ENCODE data around the gene TAC1. TPM values are rescaled to one million over a fixed set of nuclear protein-coding genes. Genes with fewer than 3 reads are reported as not detected.
"Not testable (repeated sequence)": the region's sequence is repeated elsewhere in the genome, so short reads cannot be mapped to it uniquely, and the experiment has no call there.

The TAC1 gene, protein sequence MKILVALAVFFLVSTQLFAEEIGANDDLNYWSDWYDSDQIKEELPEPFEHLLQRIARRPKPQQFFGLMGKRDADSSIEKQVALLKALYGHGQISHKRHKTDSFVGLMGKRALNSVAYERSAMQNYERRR
- not detected for total RNA-seq

DNA sequence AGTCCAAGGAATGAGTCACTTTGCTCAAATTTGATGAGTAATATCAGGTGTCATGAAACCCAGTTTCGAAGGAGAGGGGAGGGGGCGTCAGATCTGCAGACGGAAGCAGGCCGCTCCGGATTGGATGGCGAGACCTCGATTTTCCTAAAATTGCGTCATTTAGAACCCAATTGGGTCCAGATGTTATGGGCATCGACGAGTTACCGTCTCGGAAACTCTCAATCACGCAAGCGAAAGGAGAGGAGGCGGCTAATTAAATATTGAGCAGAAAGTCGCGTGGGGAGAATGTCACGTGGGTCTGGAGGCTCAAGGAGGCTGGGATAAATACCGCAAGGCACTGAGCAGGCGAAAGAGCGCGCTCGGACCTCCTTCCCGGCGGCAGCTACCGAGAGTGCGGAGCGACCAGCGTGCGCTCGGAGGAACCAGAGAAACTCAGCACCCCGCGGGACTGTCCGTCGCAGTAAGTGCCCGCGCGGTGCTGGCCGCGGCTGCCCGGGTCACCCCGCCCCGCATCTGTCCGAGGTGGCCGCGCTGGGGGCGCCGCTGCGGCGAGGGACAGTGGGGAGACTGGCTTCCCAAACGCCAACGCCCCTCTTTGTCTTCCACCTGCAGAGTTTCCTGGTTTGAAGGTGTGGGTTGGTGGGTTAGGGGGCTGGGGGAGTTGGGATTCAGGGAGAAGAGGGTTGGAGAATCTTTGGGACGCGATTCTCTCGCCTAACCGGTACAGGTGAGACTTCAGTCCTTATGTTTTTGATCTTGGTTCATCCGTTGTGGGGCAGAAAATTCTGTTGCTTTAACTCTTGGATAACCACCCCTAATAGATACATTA is at the start of gene TAC1:
TSS of gene TAC1 (plus strand) at position 351 of the 829 bp plus-strand sequence. CDS start 527 bp downstream, outside the sequence.
- ATAC-seq (no peak), DNase-seq (ENCODE audit: low spot score) (no peak)

DNA sequence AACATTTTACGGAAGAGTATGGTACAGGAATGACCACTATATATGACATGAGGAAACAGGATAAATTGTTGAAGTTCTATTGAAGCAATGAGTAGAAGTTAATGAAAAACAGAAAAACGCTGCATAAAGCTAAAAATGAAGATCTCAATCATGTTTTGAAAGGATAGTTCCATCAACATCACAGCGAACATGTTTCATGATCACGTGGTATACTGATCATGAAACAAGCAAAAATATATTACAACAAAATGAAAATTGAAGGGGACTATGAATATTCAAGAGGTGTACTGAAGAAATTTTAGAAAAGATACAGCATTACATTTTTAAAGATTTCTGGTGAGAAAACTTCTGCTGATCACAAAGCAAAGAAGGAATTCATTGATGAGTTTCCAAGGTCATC is 45.9 kb upstream of the TAC1 start:
- no peak for ATAC-seq
- DNase-seq (ENCODE audit: low spot score) = no peak

- no peak for ATAC-seq
These were observed 38.3 kb upstream of the TAC1 start for GRCh38 chr7:97693586-97693985.

DNA sequence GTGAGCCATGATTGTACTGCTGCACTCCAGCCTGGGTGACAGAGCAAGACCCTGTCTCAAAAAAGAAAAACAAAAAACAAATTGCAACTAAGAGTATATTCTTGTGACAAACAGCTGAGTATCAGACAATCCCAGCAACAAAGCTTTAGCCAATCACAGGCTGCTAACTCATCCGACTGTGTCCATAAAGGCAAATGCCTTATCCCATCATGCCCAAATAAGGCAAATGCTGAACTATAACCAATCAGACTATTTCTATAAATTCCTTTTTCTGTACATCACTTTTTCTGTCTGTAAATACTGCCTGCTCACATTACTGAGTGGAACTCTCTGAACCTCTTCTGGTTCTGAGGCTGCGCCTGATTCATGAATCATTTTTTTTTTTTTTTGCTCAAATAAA is 37.5 kb upstream of the TAC1 start:
- DNase-seq (ENCODE audit: low spot score) (no peak), ATAC-seq (no peak)

More at GRCh38 chr7:97693586-97693985, 38.3 kb upstream of the TAC1 start:
- DNase-seq (ENCODE audit: low spot score) = no peak

GRCh38 chr7:97697396-97697795 is 34.5 kb upstream of the TAC1 start:
- no peak for ATAC-seq
- DNase-seq (ENCODE audit: low spot score) = no peak

DNA sequence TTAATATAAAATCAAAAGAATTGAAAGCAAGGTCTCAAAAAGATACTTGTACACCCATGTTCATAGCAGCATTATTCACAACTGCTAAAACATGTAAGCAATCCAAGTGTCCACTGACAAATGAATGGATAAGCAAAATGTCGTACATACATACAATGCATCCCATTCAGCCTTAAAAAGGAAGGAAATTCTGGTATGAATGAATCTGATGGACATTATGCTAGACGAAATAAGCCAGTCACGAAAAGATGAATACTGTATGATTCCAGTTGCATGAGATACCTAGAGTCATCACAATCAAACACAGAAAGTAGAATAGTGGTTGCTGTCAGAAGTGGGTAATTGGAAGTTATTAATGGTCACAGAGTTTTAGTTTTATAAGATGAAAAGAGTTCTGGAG is 9.5 kb upstream of the TAC1 start:
- DNase-seq (ENCODE audit: low spot score) = no peak
- ATAC-seq = no peak

DNA sequence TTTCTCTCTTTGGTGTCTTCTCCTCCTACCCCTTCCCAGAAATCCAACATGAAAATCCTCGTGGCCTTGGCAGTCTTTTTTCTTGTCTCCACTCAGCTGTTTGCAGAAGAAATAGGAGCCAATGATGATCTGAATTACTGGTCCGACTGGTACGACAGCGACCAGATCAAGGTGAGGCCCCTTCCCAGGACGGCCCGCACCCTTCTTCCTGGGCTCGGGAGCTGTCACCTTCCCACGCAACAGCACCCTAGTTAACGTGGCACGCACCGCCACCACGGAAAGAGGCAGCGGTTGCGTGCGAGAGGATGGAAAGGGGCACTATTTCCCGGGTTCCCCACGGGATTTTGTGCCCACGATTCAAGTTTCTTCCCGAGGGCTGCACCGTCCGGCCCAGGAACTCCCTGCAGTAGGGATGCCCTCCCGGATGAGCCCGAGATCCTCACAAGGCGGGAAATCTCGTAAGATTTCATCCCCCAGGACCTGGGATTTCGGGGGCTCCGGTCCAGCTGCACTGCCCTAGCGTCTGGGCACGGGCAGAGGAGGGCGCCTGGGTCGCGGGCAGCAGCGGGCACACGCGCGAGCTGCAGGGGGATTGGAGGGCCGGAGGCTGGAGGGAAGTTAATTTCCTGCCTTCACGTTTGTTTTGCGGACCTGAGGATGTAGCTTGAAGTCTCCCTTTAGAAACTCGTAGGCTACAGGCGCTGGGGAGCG is 834 bp downstream of the TAC1 start:
- no peak for DNase-seq (ENCODE audit: low spot score)
- no peak for ATAC-seq

DNA sequence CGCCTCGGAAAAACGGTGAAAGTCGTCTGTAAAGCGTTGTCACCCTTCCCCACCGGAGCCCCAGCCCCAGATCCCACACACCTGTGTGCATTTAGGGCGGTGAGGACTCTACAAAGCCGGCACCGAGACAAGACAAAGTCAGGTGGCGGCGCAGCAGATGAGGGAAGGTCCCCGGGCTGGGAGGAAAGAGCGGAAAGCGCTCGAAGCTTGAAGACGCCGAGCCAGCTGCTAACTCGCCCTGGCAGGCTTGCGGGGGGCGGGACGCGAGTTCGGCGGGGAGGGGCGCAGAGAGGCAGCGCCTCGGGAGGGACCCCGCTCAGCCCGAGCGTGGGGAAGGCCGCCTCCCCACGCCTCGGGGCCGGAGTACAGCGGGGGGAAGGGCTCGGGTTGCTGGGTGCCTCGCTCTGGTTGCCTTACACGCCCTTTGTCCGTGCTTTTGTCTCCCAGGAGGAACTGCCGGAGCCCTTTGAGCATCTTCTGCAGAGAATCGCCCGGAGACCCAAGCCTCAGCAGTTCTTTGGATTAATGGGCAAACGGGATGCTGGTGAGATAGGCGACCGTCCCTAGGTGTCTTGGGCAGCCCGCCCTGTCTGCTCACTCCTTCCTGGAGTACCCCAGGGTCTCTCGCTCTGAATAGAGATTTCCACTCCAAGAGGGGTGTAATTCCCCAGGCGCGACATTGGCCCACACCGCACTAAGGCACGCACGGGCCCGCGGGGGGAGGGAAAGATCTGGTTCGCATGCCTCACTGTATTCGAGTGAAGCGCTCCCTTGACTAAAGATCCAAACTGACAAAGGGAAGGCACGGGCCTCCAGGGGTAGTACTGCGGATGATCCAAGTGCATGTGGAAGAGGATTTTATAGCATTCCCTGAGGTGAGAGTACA is 1.6 kb downstream of the TAC1 start:
- DNase-seq (ENCODE audit: low spot score) (no peak), ATAC-seq (no peak)

DNA sequence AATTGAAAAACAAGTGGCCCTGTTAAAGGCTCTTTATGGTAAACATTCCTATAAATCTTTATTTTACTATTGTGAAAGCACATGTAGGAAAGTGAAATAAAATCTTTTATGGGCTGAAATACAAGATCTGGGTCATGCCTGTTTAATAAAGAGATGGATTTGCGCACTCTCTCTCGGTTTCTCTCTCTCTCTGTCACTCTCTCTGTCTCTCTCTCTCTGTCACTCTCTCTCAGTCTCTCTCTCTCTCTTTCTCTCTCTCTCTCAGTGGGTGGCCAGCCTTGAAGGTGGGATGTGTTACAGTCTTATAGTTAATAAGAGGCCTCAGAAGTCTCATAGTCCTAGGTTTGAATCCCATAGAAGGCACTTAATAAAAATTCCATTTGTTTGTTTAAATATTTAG is 2.4 kb downstream of the TAC1 start:
- DNase-seq (ENCODE audit: low spot score) (no peak), ATAC-seq (no peak)

GRCh38 chr7:97735075-97735474 is 3.2 kb downstream of the TAC1 start:
- DNase-seq (ENCODE audit: low spot score) = no peak

DNA sequence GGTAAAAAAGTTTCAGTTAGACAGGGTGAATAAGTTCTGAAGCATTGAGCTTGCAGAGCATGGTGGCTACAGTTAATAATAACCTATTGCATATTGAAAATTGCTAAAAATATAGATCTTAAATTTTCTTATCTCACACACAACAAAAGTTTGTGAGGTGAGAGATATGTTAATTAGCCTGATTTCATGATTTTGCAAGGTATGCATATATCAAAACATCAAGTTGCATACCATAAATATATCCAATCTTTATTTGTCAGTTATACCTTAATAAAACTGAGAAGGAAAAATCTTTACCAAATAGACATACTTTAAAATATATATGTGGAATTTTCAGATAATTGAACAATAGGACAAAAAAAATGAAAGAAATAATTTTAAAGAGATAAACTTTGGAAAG is 16.6 kb downstream of the TAC1 start:
- DNase-seq (ENCODE audit: low spot score) (no peak), ATAC-seq (no peak)

More at GRCh38 chr7:97735075-97735474, 3.2 kb downstream of the TAC1 start:
- ATAC-seq = no peak

- ATAC-seq (no peak), DNase-seq (ENCODE audit: low spot score) (no peak)
These were observed 19.7 kb downstream of the TAC1 start for GRCh38 chr7:97751566-97751965.

- ATAC-seq (no peak), DNase-seq (ENCODE audit: low spot score) (no peak)
These were observed 20.3 kb downstream of the TAC1 start for GRCh38 chr7:97752215-97752614.

- DNase-seq (ENCODE audit: low spot score) (no peak), ATAC-seq (no peak)
These were observed 25.9 kb downstream of the TAC1 start for GRCh38 chr7:97757824-97758223.

DNA sequence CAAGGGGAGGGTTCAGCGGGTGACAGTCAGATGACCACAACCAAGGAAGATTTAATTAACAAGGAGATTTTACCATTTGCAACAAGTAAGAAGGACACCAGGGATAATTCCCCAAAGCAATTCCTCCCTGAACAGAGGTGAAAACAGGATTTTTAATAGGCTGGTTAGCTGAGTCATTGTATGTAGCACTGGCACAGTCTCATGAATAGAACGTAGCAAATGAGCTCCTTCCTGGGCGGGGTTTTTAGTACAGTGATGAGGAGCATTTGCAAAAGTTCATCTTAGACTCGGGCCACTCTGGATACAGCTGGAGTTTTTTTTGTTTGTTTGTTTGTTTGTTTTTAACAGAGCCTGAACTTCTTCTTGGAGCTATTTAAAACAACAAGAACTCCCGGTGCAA is 39.0 kb downstream of the TAC1 start:
- ATAC-seq = no peak
- no peak for DNase-seq (ENCODE audit: low spot score)

DNA sequence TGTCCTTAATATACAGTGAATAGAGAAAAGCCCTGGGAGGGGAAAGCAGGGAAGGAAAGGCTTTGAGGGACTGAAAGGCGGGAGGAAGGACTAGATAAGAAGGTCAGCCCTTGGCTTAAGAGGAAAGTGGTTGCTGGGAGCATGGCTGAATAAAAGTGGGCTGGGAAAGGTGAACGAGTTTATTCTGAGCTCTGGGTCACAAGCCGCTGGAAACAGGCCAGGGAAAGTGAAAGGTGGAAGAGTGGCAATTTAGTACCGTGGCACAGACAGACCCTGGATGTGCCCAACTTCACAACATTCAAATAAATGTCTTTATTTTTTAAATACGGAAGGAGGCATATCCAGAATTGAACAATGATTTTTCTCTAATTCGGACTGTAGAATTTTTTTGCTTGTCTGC is 39.7 kb downstream of the TAC1 start:
- DNase-seq (ENCODE audit: low spot score) = no peak
- no peak for ATAC-seq

DNA sequence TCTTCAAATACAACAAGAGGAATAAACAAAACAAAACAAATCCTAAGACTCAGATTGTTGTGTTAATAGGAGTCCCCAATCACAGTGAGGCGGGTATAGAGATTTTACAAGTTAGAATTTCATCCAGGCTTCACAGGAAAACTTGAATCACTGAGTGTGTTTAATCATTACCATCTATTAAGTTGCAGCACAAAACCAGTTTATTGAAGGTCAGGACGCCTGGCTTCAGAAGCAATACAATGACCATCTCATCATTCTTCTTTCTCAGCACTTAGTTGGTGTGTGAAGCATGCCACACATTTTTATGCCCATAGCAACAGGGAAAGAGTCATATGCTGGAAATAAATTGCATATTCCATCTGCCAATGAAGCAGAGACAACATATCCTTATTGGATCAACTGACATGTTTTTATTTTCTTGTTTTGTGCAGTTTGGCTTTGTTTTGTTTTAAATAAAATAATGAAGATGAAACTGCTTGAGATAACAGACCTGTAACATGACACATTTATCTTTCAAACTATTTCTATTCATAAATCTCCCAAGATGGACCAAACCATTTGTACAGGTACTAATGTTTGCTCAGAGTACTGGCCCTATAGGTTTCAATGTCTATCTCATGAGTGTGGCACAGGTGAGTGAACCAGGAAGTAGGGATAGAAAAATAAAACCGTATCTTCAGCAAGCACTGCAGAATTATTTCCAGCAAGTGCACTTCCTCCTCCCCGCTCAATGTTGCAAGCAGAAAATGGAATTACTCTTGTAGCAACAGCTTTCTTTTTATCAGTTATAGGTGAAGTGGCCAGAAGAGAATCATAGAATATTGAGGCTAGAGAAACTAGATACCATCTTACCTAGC is 40.4 kb downstream of the TAC1 start:
- ATAC-seq (no peak), DNase-seq (ENCODE audit: low spot score) (no peak)

- DNase-seq (ENCODE audit: low spot score); ATAC-seq: not testable (repeated sequence)
These were observed 54.5 kb downstream of the TAC1 start for GRCh38 chr7:97786398-97786797.

Measured in left lobe of liver (tissue), 2 donors.